ENCODE measurements around the gene SMG1. TPM values are rescaled to one million over a fixed set of nuclear protein-coding genes. Genes with fewer than 3 reads are reported as not detected.

SMG1 gene
- total and polyA plus RNA-seq, 2 of the 13 experiments (the other 11 are each of a cell fraction or from before 2014, with no cell fraction given), result 48.7 to 53.7 TPM

- TF ChIP-seq ZNF333 (CRISPR knock-in tag; IDR thresholded peaks at IDR 0.05; ENCODE audit: borderline replicate concordance), result peak; percentile 99
- TF ChIP-seq NFKB2 (CRISPR knock-in tag; IDR thresholded peaks at IDR 0.05; ENCODE audit: borderline replicate concordance), result peak; percentile 99
- no peak for TF ChIP-seq GABPA (IDR thresholded peaks at IDR 0.05; ENCODE audit: low read depth, low read length)
- peak; percentile 77 for TF ChIP-seq GABPA (CRISPR knock-in tag; IDR thresholded peaks at IDR 0.05; ENCODE audit: low read depth)
- peak; percentile 90 for TF ChIP-seq MED1 (CRISPR knock-in tag; IDR thresholded peaks at IDR 0.05)
- TF ChIP-seq KDM6A (CRISPR knock-in tag; IDR thresholded peaks at IDR 0.05; ENCODE audit: low read depth), result peak; percentile 16; the same call in 1 of the 2 replicates
- TF ChIP-seq ZNF839 (CRISPR knock-in tag; IDR thresholded peaks at IDR 0.05; ENCODE audit: borderline replicate concordance), result peak; percentile 99
- peak; percentile 97 for TF ChIP-seq IRF2 (CRISPR knock-in tag; IDR thresholded peaks at IDR 0.05)
- peak; percentile 85; the same call in 1 of the 2 replicates for TF ChIP-seq TGIF2 (CRISPR knock-in tag; IDR thresholded peaks at IDR 0.05)
- TF ChIP-seq HNF4A (CRISPR knock-in tag; IDR thresholded peaks at IDR 0.05), result peak; percentile 12
- peak; percentile 99 for TF ChIP-seq NR0B2 (CRISPR knock-in tag; IDR thresholded peaks at IDR 0.05)
- peak; percentile 95 for TF ChIP-seq ZNF792 (CRISPR knock-in tag; IDR thresholded peaks at IDR 0.05)
- TF ChIP-seq ZNF564 (CRISPR knock-in tag; IDR thresholded peaks at IDR 0.05), result peak; percentile 96
- peak; percentile 87 for TF ChIP-seq HBP1 (CRISPR knock-in tag; IDR thresholded peaks at IDR 0.05; ENCODE audit: low read depth)
- TF ChIP-seq TFE3 (CRISPR knock-in tag; IDR thresholded peaks at IDR 0.05), result peak; percentile 72
- TF ChIP-seq TFDP1 (CRISPR knock-in tag; IDR thresholded peaks at IDR 0.05; ENCODE audit: borderline replicate concordance), result peak; percentile 85
- no peak for TF ChIP-seq ZSCAN29 (CRISPR knock-in tag; conservative IDR thresholded peaks at IDR 0.05)
- TF ChIP-seq ZNF143 (CRISPR knock-in tag; IDR thresholded peaks at IDR 0.05), result peak; percentile 96
- TF ChIP-seq ZBTB34 (CRISPR knock-in tag; IDR thresholded peaks at IDR 0.05), result peak; percentile 76; the same call in 1 of the 2 replicates
- TF ChIP-seq ERF (CRISPR knock-in tag; IDR thresholded peaks at IDR 0.05), result peak; percentile 99
- TF ChIP-seq STAT5B (CRISPR knock-in tag; IDR thresholded peaks at IDR 0.05), result peak; percentile 79; the same call in 1 of the 2 replicates
- TF ChIP-seq CENPX (CRISPR knock-in tag; IDR thresholded peaks at IDR 0.05), result 0 out of 2 replicates have a peak, but pooled peaks have one; percentile 38
These were observed 136.1 kb downstream of the SMG1 start, which contains the start of gene RPS15A (continued) for GRCh38 chr16:18789850-18790706.
